HEK293T (cell line): Measurements from ENCODE around the gene BACH2.

Source experiments
- CTCF ChIA-PET: fragments of 350-600 bp; formaldehyde crosslinking; extraction: SDS; loops from one replicate; lab custom pipeline; 2021; ENCODE audit warnings: antibody characterized with exemption, inconsistent platforms; lab: Yijun Ruan, JAX
- POLR2A ChIA-PET: fragments of 350-600 bp; formaldehyde crosslinking; extraction: SDS; loops from one replicate; lab custom pipeline; 2020; ENCODE audit warnings: antibody characterized with exemption, inconsistent platforms; lab: Yijun Ruan, JAX
- DNase-seq: peaks from one replicate; pipeline ENCODE4 v3.0.0; 2012; ENCODE audit warnings: mixed read lengths; ENCODE audit errors: extremely low spot score
- ARNT ChIP-seq: fragments of 450-650 bp; IDR thresholded peaks from 2 replicates; pipeline ENCODE4 v1.6.1; 2017; ENCODE audit warnings: mild to moderate bottlenecking
- BHLHE40 ChIP-seq: fragments of 450-650 bp; IDR thresholded peaks from 2 replicates; pipeline ENCODE4 v1.6.1; 2016; ENCODE audit warnings: mild to moderate bottlenecking, moderate library complexity, borderline replicate concordance
- CTBP1 ChIP-seq: fragments of 450-650 bp; IDR thresholded peaks from 2 replicates; pipeline ENCODE4 v1.6.1; 2016; ENCODE audit warnings: borderline replicate concordance
- ELF4 ChIP-seq: fragments of 450-650 bp; IDR thresholded peaks from 2 replicates; pipeline ENCODE4 v1.6.1; 2017; ENCODE audit warnings: antibody characterized with exemption
- FOXA1 ChIP-seq: fragments of 450-650 bp; IDR thresholded peaks from 2 replicates; pipeline ENCODE4 v1.6.1; 2016; ENCODE audit warnings: mild to moderate bottlenecking
- FOXK2 ChIP-seq: fragments of 450-650 bp; IDR thresholded peaks from 2 replicates; pipeline ENCODE4 v1.6.1; 2016; ENCODE audit warnings: mild to moderate bottlenecking
- FOXM1 ChIP-seq: fragments of 450-650 bp; IDR thresholded peaks from 2 replicates; pipeline ENCODE4 v1.6.1; 2017; ENCODE audit warnings: mild to moderate bottlenecking, borderline replicate concordance
- HDGF ChIP-seq: fragments of 450-650 bp; IDR thresholded peaks from 2 replicates; pipeline ENCODE4 v1.6.1; 2017; ENCODE audit warnings: antibody characterized with exemption, borderline replicate concordance
- L3MBTL2 ChIP-seq: fragments of 450-650 bp; conservative IDR thresholded peaks from 2 replicates; pipeline ENCODE4 v1.6.1; 2016; ENCODE audit warnings: mild to moderate bottlenecking
- LEF1 ChIP-seq: fragments of 450-650 bp; IDR thresholded peaks from 2 replicates; pipeline ENCODE4 v1.6.1; 2017; ENCODE audit warnings: mild to moderate bottlenecking, borderline replicate concordance
- NFRKB ChIP-seq: fragments of 450-650 bp; IDR thresholded peaks from 2 replicates; pipeline ENCODE4 v1.6.1; 2016; ENCODE audit warnings: mild to moderate bottlenecking, moderate library complexity
- PKNOX1 ChIP-seq: fragments of 450-650 bp; IDR thresholded peaks from 2 replicates; pipeline ENCODE4 v1.6.1; 2016
- SP1 ChIP-seq: fragments of 450-650 bp; IDR thresholded peaks from 2 replicates; pipeline ENCODE4 v1.6.1; 2017
- SUZ12 ChIP-seq: fragments of 450-650 bp; IDR thresholded peaks from 2 replicates; pipeline ENCODE4 v1.6.1; 2016; ENCODE audit warnings: mild to moderate bottlenecking
- TARDBP ChIP-seq: fragments of 450-650 bp; IDR thresholded peaks from 2 replicates; pipeline ENCODE4 v1.6.1; 2016
- ZNF384 ChIP-seq: fragments of 450-650 bp; IDR thresholded peaks from 2 replicates; pipeline ENCODE4 v1.6.1; 2016

Gene BACH2

GRCh38 chr6:89985751-89986493 lies 310.7 kb downstream of the BACH2 start:
- CTCF ChIA-PET = interaction anchor here (0.6 to 0.7 kb wide), 2 partner anchors 67 to 111 kb away, joined by 3 read pairs; no protein-coding TSS in a partner anchor
- no peak for TF ChIP-seq ELF4
- no peak for TF ChIP-seq L3MBTL2
- TF ChIP-seq FOXK2 = no peak
- TF ChIP-seq SP1 = no peak
- TF ChIP-seq BHLHE40 = no peak
- TF ChIP-seq CTBP1 = no peak
- no peak for TF ChIP-seq NFRKB
- no peak for TF ChIP-seq HDGF
- no peak for TF ChIP-seq SUZ12
- no peak for TF ChIP-seq ARNT
- TF ChIP-seq TARDBP = no peak
- no peak for TF ChIP-seq PKNOX1
- no peak for TF ChIP-seq FOXM1
- no peak for TF ChIP-seq FOXA1
- TF ChIP-seq LEF1 = no peak
- TF ChIP-seq ZNF384 = no peak
- POLR2A ChIA-PET = no interaction called here
- DNase-seq = no peak

DNA sequence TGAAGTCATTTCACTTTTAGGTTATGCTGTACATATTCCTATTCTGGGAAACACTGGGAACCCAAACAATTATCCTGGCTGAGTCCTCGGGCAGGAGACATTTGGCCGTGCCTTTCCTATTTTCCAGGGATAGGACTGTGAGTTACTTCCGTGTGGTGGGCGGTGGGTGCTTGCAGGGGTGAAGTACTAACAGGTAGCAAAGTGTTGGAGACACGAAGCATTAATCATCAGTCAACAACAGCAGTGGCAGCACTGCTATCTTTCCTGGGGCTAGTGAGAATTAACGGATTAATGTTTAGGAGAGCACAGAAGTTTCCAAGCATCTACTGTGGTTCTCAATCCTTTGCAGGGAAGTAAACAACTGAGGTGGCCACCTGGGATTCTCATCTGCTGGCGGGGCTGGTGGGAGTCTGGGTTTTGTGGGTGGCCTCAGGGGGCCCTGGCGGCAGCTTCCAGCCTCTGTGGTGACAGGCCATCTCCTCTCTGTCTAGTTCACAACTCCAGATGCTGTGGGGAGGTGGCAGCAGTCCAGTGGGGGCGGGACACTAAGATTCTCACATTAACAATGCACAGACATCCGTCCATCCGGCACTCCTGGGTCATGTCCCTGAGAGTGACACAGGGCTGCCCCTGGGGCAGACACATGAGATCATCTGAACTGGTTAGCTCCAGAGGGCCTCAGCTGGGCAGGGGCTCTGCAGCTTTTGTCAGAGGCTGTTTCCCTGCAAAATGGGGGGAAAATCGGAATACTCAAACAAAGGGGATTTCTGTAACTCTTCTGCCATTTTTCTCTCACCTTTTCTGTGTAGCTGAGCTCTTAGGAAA lies 311.5 kb downstream of the BACH2 start:
- CTCF ChIA-PET = no interaction called here
- TF ChIP-seq ARNT (no peak), TARDBP (no peak), SP1 (no peak), ELF4 (no peak), FOXA1 (no peak), HDGF (no peak), SUZ12 (no peak), BHLHE40 (no peak), FOXK2 (no peak), LEF1 (no peak), ZNF384 (no peak), CTBP1 (no peak), L3MBTL2 (no peak), FOXM1 (no peak), PKNOX1 (no peak), NFRKB (no peak)

DNA sequence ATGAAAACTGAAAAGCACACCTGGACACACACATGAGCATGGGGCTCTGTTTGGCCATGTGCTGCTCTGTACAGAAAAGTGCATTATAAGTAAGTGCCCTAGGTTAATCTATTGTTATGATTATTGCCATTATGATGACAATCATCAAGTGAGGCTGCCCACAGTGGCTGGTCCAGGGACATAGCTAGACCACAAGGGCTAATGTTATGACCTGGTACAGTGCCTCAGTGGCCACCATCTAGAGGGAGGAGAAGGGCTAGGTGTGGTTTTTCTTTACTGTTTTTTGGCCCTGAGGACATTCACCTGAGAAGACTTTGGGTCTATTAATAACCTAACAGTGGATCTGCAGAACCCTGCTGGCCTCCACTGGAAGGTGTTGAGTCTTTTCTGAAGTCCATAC lies 316.3 kb downstream of the BACH2 start:
- no peak for DNase-seq
- CTCF ChIA-PET = no interaction called here
- POLR2A ChIA-PET = no interaction called here
- TF ChIP-seq BHLHE40 = no peak
- no peak for TF ChIP-seq NFRKB
- no peak for TF ChIP-seq SUZ12
- no peak for TF ChIP-seq ZNF384
- no peak for TF ChIP-seq FOXA1
- TF ChIP-seq ELF4 = no peak
- no peak for TF ChIP-seq HDGF
- TF ChIP-seq SP1 = no peak
- TF ChIP-seq FOXM1 = no peak
- TF ChIP-seq L3MBTL2 = no peak
- no peak for TF ChIP-seq ARNT
- TF ChIP-seq TARDBP = no peak
- no peak for TF ChIP-seq LEF1
- no peak for TF ChIP-seq PKNOX1
- TF ChIP-seq FOXK2 = no peak
- no peak for TF ChIP-seq CTBP1

More for the DNA sequence above, 311.5 kb downstream of the BACH2 start:
- POLR2A ChIA-PET = no interaction called here
- no peak for DNase-seq

DNA sequence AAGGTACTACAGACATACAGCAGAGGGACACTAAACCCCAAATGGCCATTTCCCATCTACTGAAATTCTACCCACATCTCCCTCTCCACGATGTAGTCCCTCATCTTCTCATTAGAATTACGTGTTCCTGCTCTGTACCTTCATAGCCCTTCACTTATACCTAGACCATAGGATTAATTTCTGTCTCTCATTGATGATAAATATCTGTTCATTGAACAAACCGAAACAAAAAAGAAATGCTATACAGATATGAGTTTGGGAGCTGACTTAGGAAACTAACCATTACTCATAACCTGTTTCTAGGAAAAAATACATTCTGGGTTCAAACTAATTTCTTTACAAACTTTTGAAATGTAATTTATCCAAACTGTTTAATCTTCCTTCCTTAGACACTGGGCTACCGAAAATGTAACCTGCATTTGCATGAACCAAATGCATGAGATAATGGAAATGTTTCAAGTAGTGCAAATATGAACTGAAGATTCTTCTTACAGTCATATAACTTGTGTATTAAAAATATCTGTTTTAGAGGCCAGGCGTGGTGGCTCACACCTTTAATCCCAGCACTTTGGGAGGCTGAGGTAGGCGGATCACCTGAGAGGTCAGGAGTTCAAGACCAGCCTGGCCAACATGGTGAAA lies 317.0 kb downstream of the BACH2 start:
- CTCF ChIA-PET = interaction anchor here (0.6 kb wide), 1 partner anchor 1052 kb away, joined by 3 read pairs; no protein-coding TSS in a partner anchor
- DNase-seq = no peak
- TF ChIP-seq BHLHE40 (no peak), FOXA1 (no peak), CTBP1 (no peak)
- POLR2A ChIA-PET = no interaction called here

GRCh38 chr6:89978749-89979145 lies 317.9 kb downstream of the BACH2 start:
- DNase-seq = no peak
- CTCF ChIA-PET = interaction anchor here (0.6 kb wide), 1 partner anchor 1053 kb away, joined by 3 read pairs; no protein-coding TSS in a partner anchor
- TF ChIP-seq PKNOX1 = no peak
- TF ChIP-seq ZNF384 = no peak
- TF ChIP-seq ELF4 = no peak
- TF ChIP-seq FOXM1 = no peak
- TF ChIP-seq ARNT = no peak
- no peak for TF ChIP-seq BHLHE40
- TF ChIP-seq TARDBP = no peak
- no peak for TF ChIP-seq NFRKB
- no peak for TF ChIP-seq FOXA1
- no peak for TF ChIP-seq FOXK2
- no peak for TF ChIP-seq CTBP1
- TF ChIP-seq LEF1 = no peak
- no peak for TF ChIP-seq L3MBTL2
- TF ChIP-seq HDGF = no peak
- no peak for TF ChIP-seq SUZ12
- no peak for TF ChIP-seq SP1
- POLR2A ChIA-PET = interaction anchor here (1.1 to 2.0 kb wide), 3 partner anchors 9 to 240 kb away, joined by 3 to 5 read pairs (median 4); no protein-coding TSS in a partner anchor
